Chondrocyte (in vitro differentiated cells): ENCODE data around the gene GNAS. TPM values are rescaled to one million over a fixed set of nuclear protein-coding genes. Genes with fewer than 3 reads are reported as not detected.

ENCODE experiments used
- DNase-seq: peaks from one replicate; pipeline ENCODE4 v3.0.0; 2021; ENCODE audit warnings: mixed read lengths, low spot score
- H3K27ac Mint-ChIP-seq: one replicate; pipeline ENCODE4 v1.8.0; 2021; ENCODE audit warnings: mild to moderate bottlenecking, moderate library complexity, mixed read lengths; ENCODE audit not compliant: unreplicated experiment
- H3K27me3 Mint-ChIP-seq: 2 replicates; pipeline ENCODE4 v1.8.0; 2021; ENCODE audit warnings: low read depth, mixed read lengths
- H3K36me3 Mint-ChIP-seq: 2 replicates; pipeline ENCODE4 v1.8.0; 2021; ENCODE audit warnings: low read depth, mixed read lengths
- H3K4me1 Mint-ChIP-seq: 2 replicates; pipeline ENCODE4 v1.8.0; 2021; ENCODE audit warnings: low read depth, mild to moderate bottlenecking, mixed read lengths
- H3K4me3 Mint-ChIP-seq: one replicate; pipeline ENCODE4 v1.8.0; 2021; ENCODE audit warnings: mild to moderate bottlenecking, moderate library complexity, mixed read lengths; ENCODE audit not compliant: unreplicated experiment
- H3K9me3 Mint-ChIP-seq: 2 replicates; pipeline ENCODE4 v1.8.0; 2021; ENCODE audit warnings: low read depth, mixed read lengths
- total RNA-seq: library from RNA; stranded (reverse); gene quantifications from 3 replicates; pipeline ENCODE4 v1.2.1, GENCODE V29; 2021
- TF ChIP-seq, protein P1 (sequence below): fragments of 200-600 bp; sonication (generic); IDR thresholded peaks from 2 replicates; pipeline ENCODE4 v1.5.0; 2021; ENCODE audit warnings: antibody characterized with exemption, mild to moderate bottlenecking, moderate library complexity

Gene GNAS
- total RNA-seq, 1 donor from 2014 or later: 1,374 TPM

DNA sequence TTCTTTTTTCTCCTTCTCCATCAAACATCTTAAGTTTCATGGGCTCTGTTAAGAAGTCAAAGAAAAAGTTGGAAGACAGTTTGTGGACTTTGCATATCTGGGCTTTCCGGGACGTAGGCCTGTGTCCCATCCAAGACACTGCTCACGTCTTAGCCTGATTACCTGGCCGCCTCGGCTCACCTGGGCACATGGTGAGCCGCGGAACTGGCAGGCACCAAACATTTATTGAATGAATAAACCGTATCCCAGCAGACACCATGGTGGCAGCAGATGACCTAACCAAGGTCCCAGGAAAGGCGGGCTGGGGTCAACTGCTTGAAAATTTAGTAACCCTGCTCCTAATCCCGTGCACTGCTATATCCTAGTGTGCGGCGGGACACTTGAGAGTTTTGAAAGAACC, 35.6 kb downstream of the GNAS start:
- Mint-ChIP-seq H3K27ac (peak overlapping the region; percentile 59), H3K9me3 (no peaks in the 10 kb centered on the region), H3K36me3 (no peaks in the 10 kb centered on the region), H3K4me3 (peak overlapping the region; percentile 77), H3K4me1 (peaks cover 22% of the 10 kb centered on the region), H3K27me3 (no peaks in the 10 kb centered on the region)
- no peak for DNase-seq
- TF ChIP-seq, protein P1, sequence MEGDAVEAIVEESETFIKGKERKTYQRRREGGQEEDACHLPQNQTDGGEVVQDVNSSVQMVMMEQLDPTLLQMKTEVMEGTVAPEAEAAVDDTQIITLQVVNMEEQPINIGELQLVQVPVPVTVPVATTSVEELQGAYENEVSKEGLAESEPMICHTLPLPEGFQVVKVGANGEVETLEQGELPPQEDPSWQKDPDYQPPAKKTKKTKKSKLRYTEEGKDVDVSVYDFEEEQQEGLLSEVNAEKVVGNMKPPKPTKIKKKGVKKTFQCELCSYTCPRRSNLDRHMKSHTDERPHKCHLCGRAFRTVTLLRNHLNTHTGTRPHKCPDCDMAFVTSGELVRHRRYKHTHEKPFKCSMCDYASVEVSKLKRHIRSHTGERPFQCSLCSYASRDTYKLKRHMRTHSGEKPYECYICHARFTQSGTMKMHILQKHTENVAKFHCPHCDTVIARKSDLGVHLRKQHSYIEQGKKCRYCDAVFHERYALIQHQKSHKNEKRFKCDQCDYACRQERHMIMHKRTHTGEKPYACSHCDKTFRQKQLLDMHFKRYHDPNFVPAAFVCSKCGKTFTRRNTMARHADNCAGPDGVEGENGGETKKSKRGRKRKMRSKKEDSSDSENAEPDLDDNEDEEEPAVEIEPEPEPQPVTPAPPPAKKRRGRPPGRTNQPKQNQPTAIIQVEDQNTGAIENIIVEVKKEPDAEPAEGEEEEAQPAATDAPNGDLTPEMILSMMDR: no peak

DNA sequence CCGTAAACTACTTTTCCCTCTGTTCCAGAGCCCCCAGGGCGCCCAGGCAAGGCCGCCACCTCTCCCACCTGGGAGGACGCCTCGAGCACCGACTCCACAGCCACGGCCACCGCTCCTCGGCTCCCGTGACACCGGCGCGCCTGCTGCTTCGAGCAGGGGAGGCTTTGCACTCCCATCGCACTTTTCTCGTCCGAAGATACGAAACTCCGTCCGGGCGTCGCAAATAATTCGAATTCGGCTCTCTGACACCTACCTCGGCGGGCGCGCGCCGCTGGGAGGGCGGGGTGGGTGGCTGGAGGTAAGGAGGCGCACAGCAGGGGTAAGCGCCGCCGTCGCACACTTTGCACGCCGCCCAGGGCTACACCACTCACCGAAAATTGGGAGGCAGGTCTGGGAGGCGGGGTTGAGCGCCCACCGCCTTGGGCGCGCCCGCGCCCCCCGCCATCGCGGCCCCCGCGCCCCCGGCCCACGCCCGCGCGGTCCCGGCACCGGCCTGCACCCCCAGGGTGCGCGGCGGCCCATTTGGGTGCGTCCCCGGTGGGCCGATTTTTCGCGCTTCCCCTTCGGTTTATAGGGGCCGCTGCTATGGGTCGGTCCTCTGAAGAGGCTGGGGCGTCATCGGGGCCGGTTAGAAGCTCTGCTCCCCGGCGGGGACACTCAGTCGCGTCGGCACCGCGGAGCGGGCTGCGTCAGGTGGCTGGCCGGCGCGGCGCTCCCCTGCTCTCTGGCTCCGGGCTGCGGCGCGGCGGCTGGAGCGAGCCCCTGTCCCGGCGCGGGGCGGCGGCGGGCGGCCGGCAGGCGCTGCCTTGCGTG, 36.2 kb downstream of the GNAS start:
- DNase-seq: peak; percentile 94
- Mint-ChIP-seq H3K27me3 (no peaks in the 10 kb centered on the region), H3K4me3 (peak overlapping the region; percentile 77), H3K27ac (no peak overlapping the region), H3K4me1 (peaks cover 21% of the 10 kb centered on the region), H3K9me3 (no peaks in the 10 kb centered on the region), H3K36me3 (no peaks in the 10 kb centered on the region)
- TF ChIP-seq, protein P1: no peak

DNA sequence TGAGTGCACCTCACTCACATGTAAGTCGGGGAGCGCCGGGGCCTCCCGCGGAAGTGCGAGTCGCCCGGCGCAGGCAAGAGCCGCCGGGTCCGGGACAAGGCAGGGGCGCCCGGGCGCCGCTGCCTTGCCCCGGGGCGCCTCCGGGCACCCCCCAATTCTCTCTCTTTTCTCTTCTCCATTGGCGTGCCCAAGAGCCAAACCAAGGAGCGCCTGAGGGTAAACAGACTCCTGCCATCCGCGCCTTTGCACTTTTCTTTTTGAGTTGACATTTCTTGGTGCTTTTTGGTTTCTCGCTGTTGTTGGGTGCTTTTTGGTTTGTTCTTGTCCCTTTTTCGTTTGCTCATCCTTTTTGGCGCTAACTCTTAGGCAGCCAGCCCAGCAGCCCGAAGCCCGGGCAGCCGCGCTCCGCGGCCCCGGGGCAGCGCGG, 36.8 kb downstream of the GNAS start:
- H3K36me3 Mint-ChIP-seq: no peaks in the 10 kb centered on the region

DNA sequence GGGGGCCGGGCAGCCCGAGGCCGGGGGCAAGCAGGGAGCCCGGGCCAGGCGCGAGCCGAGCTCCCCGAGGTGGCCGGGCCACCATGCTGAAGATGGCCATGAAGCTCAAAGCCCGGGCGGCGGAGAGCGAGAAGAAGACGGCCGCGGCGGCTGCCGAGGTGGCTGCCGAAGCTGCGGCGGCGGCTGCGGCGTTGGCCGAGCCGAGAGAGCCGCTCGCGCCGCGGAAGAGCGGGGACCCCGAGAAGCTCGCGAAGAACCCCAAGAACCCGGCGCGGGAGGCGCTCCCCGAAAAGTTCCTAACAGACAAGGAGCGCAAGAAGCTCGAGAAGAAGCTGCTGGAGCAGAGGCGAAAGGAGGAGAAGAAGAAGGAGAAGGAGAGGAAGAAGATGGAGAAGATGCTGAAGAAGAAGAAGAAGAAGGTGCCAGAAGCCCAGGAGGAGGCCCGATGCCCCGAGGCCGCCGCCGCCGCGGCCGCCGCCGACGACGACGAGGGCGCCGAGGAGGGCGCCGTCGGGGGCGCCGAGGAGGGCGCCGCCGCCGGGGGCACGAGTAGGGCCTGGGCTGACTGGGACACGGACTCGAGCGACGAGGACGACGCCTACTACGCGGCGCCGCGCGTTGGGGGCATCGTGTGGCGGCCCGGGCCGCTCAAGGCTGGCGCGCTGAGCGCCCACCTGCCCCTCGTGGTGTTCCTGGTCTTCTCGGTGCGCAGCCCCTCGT, 37.4 kb downstream of the GNAS start:
- H3K36me3 Mint-ChIP-seq: no peaks in the 10 kb centered on the region
- H3K4me3 Mint-ChIP-seq: peak overlapping the region; percentile 87
- TF ChIP-seq, protein P1: no peak
- no peak for DNase-seq
- H3K9me3 Mint-ChIP-seq: no peaks in the 10 kb centered on the region
- no peaks in the 10 kb centered on the region for H3K27me3 Mint-ChIP-seq
- peaks cover 31% of the 10 kb centered on the region for H3K4me1 Mint-ChIP-seq
- H3K27ac Mint-ChIP-seq: peak overlapping the region; percentile 89

More for the DNA sequence above, 36.8 kb downstream of the GNAS start:
- no peak for DNase-seq
- peaks cover 25% of the 10 kb centered on the region for H3K4me1 Mint-ChIP-seq
- H3K27me3 Mint-ChIP-seq: no peaks in the 10 kb centered on the region
- no peaks in the 10 kb centered on the region for H3K9me3 Mint-ChIP-seq
- TF ChIP-seq, protein P1: no peak
- H3K27ac Mint-ChIP-seq: peak overlapping the region; percentile 87
- H3K4me3 Mint-ChIP-seq: peak overlapping the region; percentile 85

DNA sequence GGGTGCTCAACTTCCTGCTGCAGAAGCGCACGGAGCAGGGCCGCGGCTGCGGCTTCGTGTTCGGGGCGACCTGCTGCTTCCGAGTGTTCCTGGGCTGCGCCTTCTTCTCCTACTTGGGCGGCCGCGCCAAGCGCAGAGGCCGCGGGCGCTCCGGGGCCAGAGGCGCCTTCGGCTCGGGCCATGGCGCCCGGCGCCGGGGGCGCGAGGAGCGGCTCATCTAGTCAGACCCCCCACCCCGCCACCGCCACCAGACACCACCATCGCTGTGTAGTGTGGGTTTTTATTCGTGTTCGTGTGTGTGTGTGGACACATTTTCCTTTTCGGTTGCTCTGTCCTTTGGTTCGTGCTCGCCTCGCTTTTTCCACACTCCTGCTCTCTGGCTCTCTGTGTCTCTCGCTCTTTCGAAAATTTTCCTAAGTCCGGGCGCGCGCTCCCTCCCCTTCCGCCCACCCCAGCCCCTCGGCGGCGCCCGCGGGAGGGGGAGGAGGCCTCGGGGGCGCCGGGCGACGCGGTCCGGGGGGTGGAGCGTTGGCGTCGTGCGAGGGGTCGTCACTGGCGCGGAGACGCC, 38.1 kb downstream of the GNAS start:
- H3K9me3 Mint-ChIP-seq: no peaks in the 10 kb centered on the region
- TF ChIP-seq, protein P1: no peak
- H3K27me3 Mint-ChIP-seq: no peaks in the 10 kb centered on the region
- peak overlapping the region; percentile 79 for H3K4me3 Mint-ChIP-seq
- H3K4me1 Mint-ChIP-seq: peaks cover 37% of the 10 kb centered on the region
- H3K27ac Mint-ChIP-seq: peak overlapping the region; percentile 95
- DNase-seq: peak; percentile 86
- no peaks in the 10 kb centered on the region for H3K36me3 Mint-ChIP-seq
